Naive B cell (primary cell): ENCODE data around the gene MAGI2. TPM values are rescaled to one million over a fixed set of nuclear protein-coding genes. Genes with fewer than 3 reads are reported as not detected.
"Not testable (repeated sequence)": the region's sequence is repeated elsewhere in the genome, so short reads cannot be mapped to it uniquely, and the experiment has no call there.

Experiments
- ATAC-seq, 2 donors: fragments of 150-1000 bp; cut with Tn5 transposase; 2 replicates each; pipeline ENCODE4 v1.10.0; 2021; ENCODE audit warnings: low read depth in 2 of 2, mild to moderate bottlenecking in 2 of 2, moderate library complexity in 2 of 2
- DNase-seq: peaks from one replicate; pipeline ENCODE4 v3.0.0; 2022
- H3K27ac Mint-ChIP-seq, 6 donors: one replicate each; pipeline ENCODE4 v1.8.0; 2020 to 2022; ENCODE audit warnings: mild to moderate bottlenecking in 6 of 6, mixed read lengths in 6 of 6, moderate library complexity in 5 of 6, inconsistent platforms in 2 of 6
- H3K27me3 Mint-ChIP-seq, 3 donors: one replicate each; pipeline ENCODE4 v1.8.0; 2021 to 2022; ENCODE audit warnings: mixed read lengths in 3 of 3, mild to moderate bottlenecking in 1 of 3
- H3K36me3 Mint-ChIP-seq, 2 donors: one replicate each; pipeline ENCODE4 v1.8.0; 2020 to 2022; ENCODE audit warnings: mixed read lengths in 2 of 2, inconsistent platforms in 1 of 2, mild to moderate bottlenecking in 1 of 2
- H3K4me1 Mint-ChIP-seq, 3 donors: one replicate each; pipeline ENCODE4 v1.8.0; 2020 to 2022; ENCODE audit warnings: mixed read lengths in 3 of 3, inconsistent platforms in 1 of 3, mild to moderate bottlenecking in 1 of 3, moderate library complexity in 1 of 3
- H3K4me3 Mint-ChIP-seq, 8 donors: one replicate each; pipeline ENCODE4 v1.8.0; 2020 to 2022; ENCODE audit warnings: mild to moderate bottlenecking in 8 of 8, mixed read lengths in 8 of 8, moderate library complexity in 8 of 8, inconsistent platforms in 2 of 8
- H3K9me3 Mint-ChIP-seq, 7 donors: one replicate each; pipeline ENCODE4 v1.8.0; 2020 to 2022; ENCODE audit warnings: mixed read lengths in 7 of 7, mild to moderate bottlenecking in 5 of 7, inconsistent platforms in 2 of 7, moderate library complexity in 1 of 7
- polyA plus RNA-seq, 6 donors: library from polyadenylated mRNA; unstranded; fragments of 300-500 nt; fragmentation: Illumina TruSeq; gene quantifications; one replicate each; pipeline ENCODE4 v1.2.3, GENCODE V29; 2021; ENCODE audit warnings: low read depth in 6 of 6

Gene MAGI2
- polyA plus RNA-seq, 6 donors from 2014 or later, result 0.04 to 0.06 (median 0.04) TPM; not detected in 3

- H3K4me3 Mint-ChIP-seq, result no peak overlapping the region
- H3K27ac Mint-ChIP-seq, result no peak overlapping the region
- no peaks in the 10 kb centered on the region for H3K27me3 Mint-ChIP-seq
- ATAC-seq (no peak), DNase-seq (no peak)
- H3K9me3 Mint-ChIP-seq, result peaks cover 0 to 2% (median 0%) of the 10 kb centered on the region in 7 donors
- no peaks in the 10 kb centered on the region for H3K4me1 Mint-ChIP-seq
- no peaks in the 10 kb centered on the region for H3K36me3 Mint-ChIP-seq
Observed at GRCh38 chr7:78605119-78605518, 848.3 kb downstream of the MAGI2 start.

DNA sequence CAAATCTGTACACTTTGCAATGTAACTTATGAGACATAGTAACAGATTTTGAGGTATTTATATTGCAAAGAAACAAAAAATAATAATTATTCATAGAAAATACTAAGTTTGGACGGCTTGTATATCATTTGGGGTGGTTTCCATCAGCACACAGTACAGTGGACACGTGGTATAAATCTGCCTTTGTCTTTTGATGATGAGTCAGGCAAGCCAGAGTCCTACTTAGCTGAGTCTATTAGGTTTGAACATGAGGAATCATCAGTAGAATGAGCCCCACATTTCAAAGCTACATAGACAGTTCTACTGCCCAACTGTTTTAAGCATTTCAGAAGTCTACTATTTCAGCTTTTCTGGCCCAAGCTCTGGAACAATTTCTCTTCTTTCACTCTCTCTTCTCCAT is 851.7 kb downstream of the MAGI2 start:
- ATAC-seq (no peak), DNase-seq (no peak)
- Mint-ChIP-seq H3K4me3 (no peak overlapping the region), H3K9me3 (peaks cover 0 to 2% (median 0%) of the 10 kb centered on the region in 7 donors), H3K27me3 (no peaks in the 10 kb centered on the region), H3K27ac (no peak overlapping the region), H3K36me3 (no peaks in the 10 kb centered on the region), H3K4me1 (no peaks in the 10 kb centered on the region)

DNA sequence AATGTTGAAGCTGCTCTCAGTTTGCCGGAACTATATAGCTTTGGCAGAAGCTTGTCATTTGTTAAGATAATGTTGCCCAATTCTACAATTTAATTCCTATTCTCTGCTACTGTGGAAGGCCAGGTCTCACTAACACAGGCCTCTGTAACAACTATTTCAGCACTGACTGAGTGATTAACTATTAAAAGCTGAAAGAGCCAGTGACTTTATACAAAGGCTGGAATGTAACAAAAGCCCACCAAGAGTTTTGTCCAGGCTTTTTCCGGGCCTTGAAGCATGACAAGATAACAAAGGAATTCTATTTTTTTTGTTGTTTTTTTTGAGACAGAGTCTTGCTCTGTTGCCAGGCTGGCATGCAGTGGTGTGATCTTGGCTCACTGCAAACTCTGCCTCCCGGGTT is 859.3 kb downstream of the MAGI2 start:
- H3K36me3 Mint-ChIP-seq, result no peaks in the 10 kb centered on the region
- no peak overlapping the region for H3K27ac Mint-ChIP-seq
- ATAC-seq (no peak), DNase-seq (no peak)
- peaks cover 0 to 8% (median 2%) of the 10 kb centered on the region in 7 donors for H3K9me3 Mint-ChIP-seq
- no peaks in the 10 kb centered on the region for H3K27me3 Mint-ChIP-seq
- H3K4me3 Mint-ChIP-seq, result no peak overlapping the region
- no peaks in the 10 kb centered on the region for H3K4me1 Mint-ChIP-seq

DNA sequence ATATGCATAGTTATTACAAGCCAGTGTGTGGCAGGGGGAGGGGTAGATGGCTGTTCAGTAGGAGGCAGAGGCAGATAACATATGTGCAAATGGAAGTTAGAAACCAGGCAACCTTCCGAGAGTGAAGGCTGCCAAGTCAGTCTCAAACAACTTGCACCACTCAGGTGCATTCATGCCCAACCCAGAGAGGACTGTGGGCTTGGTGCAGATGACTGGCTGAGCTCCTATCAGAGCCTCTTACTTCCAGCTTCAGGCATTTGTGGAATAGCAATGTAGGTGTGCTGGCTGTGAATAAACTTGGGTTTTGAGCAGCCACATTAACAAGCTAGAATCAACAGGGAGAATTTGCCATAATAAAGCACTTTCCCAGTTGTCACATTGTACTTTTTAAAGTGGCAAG is 865.1 kb downstream of the MAGI2 start:
- no peak for ATAC-seq
- H3K4me3 Mint-ChIP-seq, result no peak overlapping the region
- H3K27me3 Mint-ChIP-seq, result no peaks in the 10 kb centered on the region
- peaks cover 0 to 4% (median 2%) of the 10 kb centered on the region in 7 donors for H3K9me3 Mint-ChIP-seq
- no peaks in the 10 kb centered on the region for H3K36me3 Mint-ChIP-seq
- no peak for DNase-seq
- H3K27ac Mint-ChIP-seq, result no peak overlapping the region
- H3K4me1 Mint-ChIP-seq, result no peaks in the 10 kb centered on the region

GRCh38 chr7:78587443-78588044 is 865.9 kb downstream of the MAGI2 start:
- peaks cover 0 to 3% (median 0%) of the 10 kb centered on the region in 7 donors for H3K9me3 Mint-ChIP-seq
- DNase-seq (no peak), ATAC-seq (no peak)
- H3K27ac Mint-ChIP-seq, result no peak overlapping the region
- no peaks in the 10 kb centered on the region for H3K36me3 Mint-ChIP-seq
- no peaks in the 10 kb centered on the region for H3K4me1 Mint-ChIP-seq
- no peaks in the 10 kb centered on the region for H3K27me3 Mint-ChIP-seq
- H3K4me3 Mint-ChIP-seq, result no peak overlapping the region

DNA sequence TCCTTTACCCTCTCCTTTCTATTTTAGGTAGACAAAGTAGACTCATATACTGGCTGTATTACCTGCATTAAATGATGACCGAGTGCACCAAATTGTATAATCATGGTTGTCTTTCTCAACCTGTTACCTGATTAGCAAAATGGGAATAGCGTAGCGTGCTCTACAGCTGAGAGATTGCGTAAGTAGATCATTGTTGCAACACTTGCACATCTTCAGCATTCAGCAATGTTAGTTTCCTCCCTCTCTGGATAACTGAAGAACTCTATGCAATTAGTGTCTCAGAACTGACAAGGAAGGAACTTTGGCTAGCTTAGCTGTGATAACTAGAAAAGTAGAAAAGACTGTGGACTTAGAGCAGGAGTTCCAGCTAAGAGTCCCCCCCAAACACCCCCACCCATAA is 867.5 kb downstream of the MAGI2 start:
- Mint-ChIP-seq H3K4me3 (no peak overlapping the region), H3K36me3 (no peaks in the 10 kb centered on the region), H3K4me1 (no peaks in the 10 kb centered on the region), H3K27ac (no peak overlapping the region), H3K27me3 (no peaks in the 10 kb centered on the region), H3K9me3 (peaks cover 0 to 1% (median 0%) of the 10 kb centered on the region in 7 donors)
- ATAC-seq, result no peak
- DNase-seq, result no peak

DNA sequence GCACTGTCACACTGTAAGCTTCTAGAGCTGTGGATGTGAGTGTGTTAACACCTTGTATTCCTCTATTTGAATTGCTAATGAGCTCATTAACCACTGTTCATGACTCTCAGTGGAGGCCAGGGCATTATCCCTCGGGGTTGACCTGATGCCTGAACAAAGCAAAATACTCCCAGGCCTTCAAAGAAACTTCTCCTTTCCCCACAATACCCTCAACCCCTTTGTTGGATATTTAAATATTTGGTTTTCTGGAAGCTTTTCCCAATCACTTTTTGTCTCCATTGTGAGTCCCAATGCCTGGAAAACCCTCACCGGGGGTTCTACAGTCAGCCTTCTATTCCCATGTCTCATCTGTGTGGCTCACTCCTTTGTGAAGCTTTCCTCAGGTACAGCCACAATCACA is 874.8 kb downstream of the MAGI2 start:
- Mint-ChIP-seq H3K4me1 (no peaks in the 10 kb centered on the region), H3K9me3 (peaks cover 0 to 3% (median 0%) of the 10 kb centered on the region in 7 donors), H3K36me3 (no peaks in the 10 kb centered on the region), H3K4me3 (no peak overlapping the region), H3K27me3 (no peaks in the 10 kb centered on the region), H3K27ac (no peak overlapping the region)
- DNase-seq (no peak), ATAC-seq (no peak)

DNA sequence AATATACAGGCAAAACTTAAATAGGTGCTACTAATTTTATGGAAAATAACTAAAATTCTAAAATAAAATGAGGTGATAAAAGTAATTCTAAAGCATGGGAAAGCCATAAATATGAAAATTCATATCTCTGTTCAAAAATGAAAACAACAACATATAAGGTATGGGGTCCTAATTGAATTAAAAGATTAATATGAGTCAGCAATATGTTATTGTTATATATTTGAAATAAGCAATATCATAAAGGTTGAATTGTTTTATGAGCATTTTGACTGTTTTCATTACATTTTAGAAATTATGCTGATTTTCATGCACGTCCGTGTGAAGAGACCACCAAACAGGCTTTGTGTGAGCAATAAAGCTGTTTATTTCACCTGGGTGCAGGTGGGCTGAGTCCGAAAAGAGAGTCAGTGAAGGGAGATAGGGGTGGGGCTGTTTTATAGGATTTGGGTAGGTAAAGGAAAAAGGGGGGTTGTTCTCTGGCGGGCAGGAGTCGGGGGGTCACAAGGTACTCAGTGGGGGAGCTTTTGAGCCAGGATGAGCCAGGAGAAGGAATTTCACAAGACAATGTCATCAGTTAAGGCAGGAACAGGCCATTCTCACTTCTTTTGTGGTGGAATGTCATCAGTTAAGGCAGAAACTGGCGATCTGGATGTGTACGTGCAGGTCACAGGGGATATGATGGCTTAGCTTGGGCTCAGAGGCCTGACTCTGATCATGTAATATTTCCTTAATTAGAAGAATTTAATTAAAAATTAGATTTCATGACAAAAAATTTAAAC is 876.1 kb downstream of the MAGI2 start:
- not testable (repeated sequence) for H3K4me3 Mint-ChIP-seq, ATAC-seq, H3K36me3 Mint-ChIP-seq, H3K27ac Mint-ChIP-seq, H3K4me1 Mint-ChIP-seq, DNase-seq, H3K9me3 Mint-ChIP-seq, H3K27me3 Mint-ChIP-seq

DNA sequence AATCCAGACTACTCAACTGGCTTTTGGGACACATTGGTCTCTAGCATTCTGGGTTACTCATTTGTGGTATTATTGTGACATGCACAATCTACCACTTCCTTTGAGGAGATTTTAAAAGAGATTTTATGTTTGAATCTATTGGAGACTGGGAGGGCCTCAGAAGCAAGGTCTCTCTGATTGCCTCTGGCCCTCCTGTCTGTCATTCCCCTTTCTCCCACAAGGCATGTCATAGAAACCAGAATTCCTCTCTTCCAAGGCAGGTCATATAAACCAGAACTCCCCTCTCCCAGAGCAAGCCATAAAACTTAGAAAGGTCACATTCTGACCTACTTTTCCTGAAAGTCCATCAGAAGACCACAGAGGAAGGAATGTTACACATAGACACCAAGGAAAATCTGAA is 877.2 kb downstream of the MAGI2 start:
- no peak for ATAC-seq

DNA sequence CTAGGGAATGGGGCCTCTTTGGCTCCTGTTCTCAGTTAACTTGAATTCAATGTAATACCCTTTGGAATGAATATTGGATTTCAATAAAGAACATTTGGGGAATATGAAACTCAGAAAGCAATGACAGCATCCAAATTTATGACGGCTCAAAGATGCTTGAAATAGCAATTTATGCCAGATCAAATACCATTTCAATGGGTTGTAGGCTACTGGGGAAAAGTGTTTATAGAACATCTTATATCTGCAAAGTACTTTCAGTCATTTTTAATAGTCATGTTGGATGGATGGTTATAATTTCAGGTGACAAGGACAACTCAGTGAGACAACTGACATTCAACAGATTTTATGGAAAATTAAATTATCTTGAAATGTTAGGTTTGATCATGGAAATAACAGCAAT is 882.2 kb downstream of the MAGI2 start:
- no peaks in the 10 kb centered on the region for H3K4me1 Mint-ChIP-seq
- H3K36me3 Mint-ChIP-seq, result no peaks in the 10 kb centered on the region
- no peaks in the 10 kb centered on the region for H3K27me3 Mint-ChIP-seq
- ATAC-seq, result no peak
- DNase-seq, result no peak
- no peak overlapping the region for H3K27ac Mint-ChIP-seq
- no peak overlapping the region for H3K4me3 Mint-ChIP-seq
- no peaks in the 10 kb centered on the region for H3K9me3 Mint-ChIP-seq

More for the DNA sequence above, 877.2 kb downstream of the MAGI2 start:
- no peaks in the 10 kb centered on the region for H3K4me1 Mint-ChIP-seq
- no peaks in the 10 kb centered on the region for H3K36me3 Mint-ChIP-seq
- no peaks in the 10 kb centered on the region for H3K27me3 Mint-ChIP-seq
- no peak overlapping the region for H3K27ac Mint-ChIP-seq
- DNase-seq, result no peak
- peaks cover 0 to 3% (median 0%) of the 10 kb centered on the region in 7 donors for H3K9me3 Mint-ChIP-seq
- H3K4me3 Mint-ChIP-seq, result no peak overlapping the region

- Mint-ChIP-seq H3K9me3 (peaks cover 0 to 1% (median 0%) of the 10 kb centered on the region in 7 donors), H3K27me3 (no peaks in the 10 kb centered on the region), H3K4me1 (no peaks in the 10 kb centered on the region), H3K4me3 (no peak overlapping the region), H3K36me3 (no peaks in the 10 kb centered on the region), H3K27ac (no peak overlapping the region)
- DNase-seq, result no peak
- ATAC-seq, result no peak
Observed at GRCh38 chr7:78568690-78569089, 884.8 kb downstream of the MAGI2 start.

GRCh38 chr7:78567836-78568235 is 885.6 kb downstream of the MAGI2 start:
- no peaks in the 10 kb centered on the region for H3K36me3 Mint-ChIP-seq
- H3K4me3 Mint-ChIP-seq, result no peak overlapping the region
- no peaks in the 10 kb centered on the region for H3K4me1 Mint-ChIP-seq
- peaks cover 0 to 1% (median 0%) of the 10 kb centered on the region in 7 donors for H3K9me3 Mint-ChIP-seq
- H3K27me3 Mint-ChIP-seq, result no peaks in the 10 kb centered on the region
- ATAC-seq (no peak), DNase-seq (no peak)
- H3K27ac Mint-ChIP-seq, result no peak overlapping the region

GRCh38 chr7:78565784-78566183 is 887.7 kb downstream of the MAGI2 start:
- no peak for DNase-seq
- ATAC-seq, result no peak
- Mint-ChIP-seq H3K4me1 (no peaks in the 10 kb centered on the region), H3K4me3 (no peak overlapping the region), H3K27me3 (no peaks in the 10 kb centered on the region), H3K27ac (no peak overlapping the region), H3K36me3 (no peaks in the 10 kb centered on the region), H3K9me3 (peaks cover 0 to 5% (median 0%) of the 10 kb centered on the region in 7 donors)

- H3K27me3 Mint-ChIP-seq, result no peaks in the 10 kb centered on the region
- H3K4me1 Mint-ChIP-seq, result no peaks in the 10 kb centered on the region
- H3K4me3 Mint-ChIP-seq, result no peak overlapping the region
- no peaks in the 10 kb centered on the region for H3K36me3 Mint-ChIP-seq
- no peak overlapping the region for H3K27ac Mint-ChIP-seq
- ATAC-seq, result no peak
- peaks cover 0 to 5% (median 0%) of the 10 kb centered on the region in 7 donors for H3K9me3 Mint-ChIP-seq
- no peak for DNase-seq
Observed at GRCh38 chr7:78563191-78563590, 890.3 kb downstream of the MAGI2 start.
